NCI-H446 (cell line): Measurements from ENCODE around the gene ATP11A.

Experiments used
- DNase-seq, 2 experiments: peaks; one replicate each; lab custom pipeline; 2025; lab: John Stamatoyannopoulos, UW

Gene ATP11A

DNA sequence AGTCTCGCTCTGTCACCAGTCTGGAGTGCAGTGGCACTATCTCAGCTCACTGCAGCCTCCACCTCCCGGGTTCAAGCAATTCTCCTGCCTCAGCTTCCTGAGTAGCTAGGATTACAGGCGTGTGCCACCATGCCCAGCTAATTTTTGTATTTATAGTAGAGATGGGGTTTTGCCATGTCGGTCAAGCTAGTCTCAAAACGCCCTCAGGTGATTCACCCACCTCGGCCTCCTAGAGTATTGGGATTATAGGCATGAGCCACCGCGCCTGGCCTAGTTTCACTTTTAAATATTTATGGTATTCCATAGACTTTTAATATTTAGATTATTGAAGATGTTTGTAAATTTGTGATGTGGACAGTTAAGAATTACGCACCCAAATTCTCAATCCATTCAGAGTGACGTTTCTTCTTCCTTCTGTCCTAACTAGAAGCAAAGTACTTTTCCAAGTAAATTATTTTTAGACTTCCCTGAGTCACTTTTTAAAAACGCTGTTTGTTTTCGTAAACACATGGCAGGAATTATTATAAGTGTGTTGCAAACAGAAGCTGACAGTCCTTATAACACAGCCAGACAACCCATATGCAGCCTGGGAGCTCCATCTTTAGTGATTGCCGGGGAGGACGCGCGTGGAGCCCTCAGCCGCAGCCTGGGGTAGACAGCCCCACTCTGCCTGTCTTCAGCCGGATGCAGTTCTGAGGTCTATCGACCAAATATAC is 131.7 kb downstream of the ATP11A start:
- DNase-seq, result no peak

DNA sequence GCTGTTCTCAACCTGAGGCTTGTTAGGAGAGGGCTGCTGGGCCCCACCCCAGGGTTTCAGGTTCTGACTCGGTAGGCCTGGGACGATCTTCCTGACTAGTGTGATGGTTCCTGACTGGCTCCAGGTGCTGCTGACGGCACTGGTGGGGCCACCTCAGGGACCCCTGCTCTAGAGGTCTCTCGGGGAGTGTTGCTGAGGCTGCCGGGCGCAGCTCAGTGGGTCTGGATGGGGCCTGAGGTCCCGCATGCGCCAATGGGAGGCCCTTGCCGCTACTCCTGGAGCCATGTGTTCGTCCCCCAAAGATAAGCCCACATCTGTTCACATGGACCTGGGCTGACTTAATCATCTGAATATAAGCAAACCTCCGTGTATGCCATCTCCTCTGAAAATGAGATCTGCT is 133.0 kb downstream of the ATP11A start:
- DNase-seq, result no peak

DNA sequence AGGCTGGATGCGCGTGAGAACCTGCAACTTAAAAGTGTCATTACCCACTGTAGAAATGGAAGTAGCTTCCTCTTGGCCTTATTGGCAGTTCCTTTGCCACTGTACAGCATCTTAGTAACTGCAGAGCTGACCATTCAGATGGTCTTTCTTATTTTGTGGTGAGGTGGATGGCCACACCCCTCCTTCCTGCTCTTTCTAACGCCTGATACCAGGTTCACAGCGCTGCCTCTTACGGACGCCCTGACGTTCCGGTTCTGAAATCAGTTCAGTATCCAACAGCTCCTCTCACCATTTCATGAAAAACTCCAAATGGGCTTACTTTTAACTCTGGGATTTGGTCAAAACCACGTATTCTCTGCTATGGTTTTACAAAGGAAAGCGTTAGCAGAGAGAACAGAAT is 134.6 kb downstream of the ATP11A start:
- no peak for DNase-seq

DNA sequence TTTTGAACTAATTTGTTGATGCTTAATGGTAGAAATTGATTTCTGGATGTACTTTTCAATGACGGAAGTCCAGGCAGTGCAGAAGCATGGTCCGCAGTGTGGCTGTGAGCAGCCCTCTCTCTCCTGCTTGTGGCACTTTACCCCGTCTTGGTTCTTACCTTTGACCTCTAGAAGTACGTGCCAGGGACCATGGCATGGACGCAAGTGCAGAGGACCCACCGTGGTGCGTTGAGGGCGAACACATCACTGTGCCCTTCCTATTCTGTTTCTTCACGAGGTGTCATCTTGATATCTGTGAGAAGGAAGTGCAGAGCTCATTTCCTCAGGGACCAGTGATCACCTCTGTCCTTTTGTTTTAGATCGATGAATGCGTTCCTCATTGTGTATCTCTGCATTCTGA is 135.2 kb downstream of the ATP11A start:
- DNase-seq, result no peak

GRCh38 chr13:112825875-112826274 is 136.0 kb downstream of the ATP11A start:
- DNase-seq, result no peak

- DNase-seq, result no peak
Measured at GRCh38 chr13:112826565-112826964, 136.7 kb downstream of the ATP11A start.

- no peak for DNase-seq
Measured at GRCh38 chr13:112828082-112828699, 138.4 kb downstream of the ATP11A start.

- no peak for DNase-seq
Measured at GRCh38 chr13:112828756-112829155, 138.9 kb downstream of the ATP11A start.

- no peak for DNase-seq
Measured at GRCh38 chr13:112831196-112831595, 141.4 kb downstream of the ATP11A start.

DNA sequence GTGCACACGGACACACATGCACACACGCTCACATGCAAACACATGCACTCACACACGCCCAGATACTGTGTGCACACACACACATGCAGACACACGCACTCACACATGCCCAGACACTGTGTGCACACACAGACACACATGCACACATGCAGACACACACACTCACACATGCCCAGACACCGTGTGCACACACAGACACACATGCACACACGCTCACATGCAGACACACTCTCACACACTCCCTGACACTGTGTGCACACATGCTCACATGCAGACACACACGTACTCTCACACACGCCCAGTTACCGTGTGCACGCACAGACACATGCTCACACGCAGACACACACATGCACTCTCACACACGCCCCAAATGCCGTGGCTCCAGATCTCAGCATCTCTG is 142.0 kb downstream of the ATP11A start:
- no peak for DNase-seq

- no peak for DNase-seq
Measured at GRCh38 chr13:112832811-112833210, 143.0 kb downstream of the ATP11A start.

DNA sequence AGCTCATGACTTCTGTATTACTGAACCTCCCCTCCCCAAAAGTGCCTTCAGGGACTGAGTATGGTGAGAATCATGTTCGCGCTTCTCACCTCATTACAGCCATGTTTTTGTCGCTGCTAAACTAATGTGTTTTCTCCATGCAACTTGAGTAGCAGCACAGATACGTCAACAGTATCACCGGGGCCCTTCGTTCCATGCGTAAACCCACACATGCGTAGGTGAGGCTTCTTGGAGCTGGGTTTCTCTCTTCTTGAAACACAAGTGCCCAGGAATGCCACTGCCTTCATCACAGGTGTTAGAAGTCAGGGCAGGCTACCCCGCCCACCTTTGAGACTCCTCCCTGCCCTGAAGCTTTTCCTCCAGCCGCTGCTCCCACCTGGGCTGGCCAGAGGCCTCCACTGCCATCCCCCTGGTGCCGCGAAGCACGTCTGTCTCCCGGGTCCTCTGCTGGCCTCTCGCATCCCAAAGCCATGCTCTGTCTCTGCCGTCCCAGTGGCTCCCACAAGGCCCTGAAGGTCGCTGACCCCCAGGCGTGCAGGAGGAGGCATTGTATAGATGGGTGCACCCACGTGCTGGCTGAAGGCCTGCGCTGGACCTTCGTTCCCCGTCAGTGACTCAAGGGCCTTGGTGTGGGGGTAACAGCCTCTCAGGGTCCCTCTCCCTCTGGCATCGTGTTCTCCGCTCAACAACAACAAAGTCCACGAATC is 143.9 kb downstream of the ATP11A start:
- no peak for DNase-seq

- no peak for DNase-seq
Measured at GRCh38 chr13:112835344-112835743, 145.5 kb downstream of the ATP11A start.

DNA sequence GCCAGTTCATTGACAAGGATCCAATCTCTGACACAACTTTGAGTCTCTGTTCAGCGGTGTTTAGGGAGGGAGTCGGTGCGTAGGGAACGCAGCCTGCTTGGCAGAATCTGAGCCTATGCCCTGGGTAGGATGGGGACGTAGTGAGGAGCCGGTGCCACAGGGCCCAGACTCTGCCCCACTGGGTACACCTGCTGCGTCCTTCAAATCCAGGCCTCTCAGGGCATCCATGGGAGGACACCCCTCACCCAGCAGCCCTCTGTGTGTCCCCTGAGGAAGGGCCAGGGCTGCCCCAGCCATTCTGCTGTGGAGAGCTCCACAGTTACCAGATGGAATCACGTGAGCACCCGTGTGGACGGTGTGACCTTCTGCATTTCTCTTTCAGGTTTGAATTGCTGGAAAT is 146.0 kb downstream of the ATP11A start:
- no peak for DNase-seq

DNA sequence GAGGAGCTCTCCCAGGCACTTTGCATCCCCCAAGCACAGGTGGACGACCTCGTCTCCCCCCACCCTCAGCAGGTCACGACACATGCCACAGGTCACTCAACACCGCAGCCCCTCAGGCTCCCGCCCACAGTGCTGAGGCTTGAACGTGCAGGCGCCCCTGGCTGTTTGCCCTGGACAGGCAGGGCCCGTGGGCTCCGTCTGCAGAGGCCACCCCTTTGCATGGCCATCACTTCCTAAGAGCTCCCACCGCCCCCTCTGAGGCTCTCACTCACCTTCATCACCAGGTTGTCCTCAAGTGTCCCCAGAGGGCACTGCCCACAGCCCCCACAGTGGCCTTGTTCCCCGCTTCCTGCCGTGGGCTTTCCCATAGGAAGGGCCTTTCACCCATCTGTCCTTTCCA is 147.1 kb downstream of the ATP11A start:
- no peak for DNase-seq

- no peak for DNase-seq
Measured at GRCh38 chr13:112837371-112838037, 147.7 kb downstream of the ATP11A start.

- no peak for DNase-seq
Measured at GRCh38 chr13:112838038-112838841, 148.4 kb downstream of the ATP11A start.

DNA sequence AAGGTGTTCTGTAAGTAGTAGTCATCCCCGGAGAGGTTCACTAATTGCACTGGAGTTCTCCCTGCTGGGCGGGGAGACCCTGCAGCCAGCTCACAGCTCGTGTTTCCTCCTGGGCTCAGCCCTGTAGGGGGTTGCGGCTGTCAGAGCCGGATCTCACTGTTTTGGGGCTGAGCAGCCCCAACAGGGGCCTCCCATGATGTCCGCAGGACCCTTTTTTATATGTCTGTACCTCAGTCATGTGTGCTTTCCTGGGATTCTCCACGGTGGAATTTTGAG is 148.9 kb downstream of the ATP11A start:
- no peak for DNase-seq

- DNase-seq, result no peak
Measured at GRCh38 chr13:112839356-112840105, 149.7 kb downstream of the ATP11A start.

- no peak for DNase-seq
Measured at GRCh38 chr13:112840472-112841302, 150.8 kb downstream of the ATP11A start.
